Urinary bladder (tissue), 4 donors: ENCODE results near the gene EP400. TPM values are rescaled to one million over a fixed set of nuclear protein-coding genes. Genes with fewer than 3 reads are reported as not detected.

Source experiments
- DNase-seq: peaks from one replicate; pipeline ENCODE4 v3.0.0-alpha.2; 2015; ENCODE audit errors: extremely low spot score
- H3K27ac ChIP-seq: one replicate; pipeline ENCODE4 v1.5.1; 2013; ENCODE audit warnings: low read depth, mild to moderate bottlenecking, moderate library complexity
- H3K36me3 ChIP-seq: one replicate; pipeline ENCODE4 v1.6.1; 2013; ENCODE audit warnings: mild to moderate bottlenecking, moderate library complexity; ENCODE audit not compliant: insufficient read depth
- H3K4me1 ChIP-seq: one replicate; pipeline ENCODE4 v1.6.1; 2013; ENCODE audit warnings: mild to moderate bottlenecking, moderate library complexity; ENCODE audit not compliant: insufficient read depth
- H3K4me3 ChIP-seq: one replicate; pipeline ENCODE4 v1.5.1; 2013; ENCODE audit warnings: low read depth, low read length
- WGBS: extraction: QIAGEN DNeasy Blood & Tissue Kit; methylation state at CpG from one replicate; pipeline ENCODE4 v1.1.7; 2013; 5-methylcytosine and 5-hydroxymethylcytosine counted together
- polyA plus RNA-seq: library from polyadenylated mRNA; stranded (reverse); fragments of 200-250 nt; gene quantifications from one replicate; pipeline ENCODE4 v1.2.3, GENCODE V29; 2013
- total RNA-seq: library from RNA; depleted of rRNA; stranded (reverse); fragments of >200 nt; gene quantifications from one replicate; pipeline ENCODE4 v1.2.3, GENCODE V29; 2014
- donor health status: healthy with polysubstance abuse.
- donor health status: healthy.

The EP400 gene
- total and polyA plus RNA-seq, 2 donors, result 17.9 to 20.1 TPM

DNA sequence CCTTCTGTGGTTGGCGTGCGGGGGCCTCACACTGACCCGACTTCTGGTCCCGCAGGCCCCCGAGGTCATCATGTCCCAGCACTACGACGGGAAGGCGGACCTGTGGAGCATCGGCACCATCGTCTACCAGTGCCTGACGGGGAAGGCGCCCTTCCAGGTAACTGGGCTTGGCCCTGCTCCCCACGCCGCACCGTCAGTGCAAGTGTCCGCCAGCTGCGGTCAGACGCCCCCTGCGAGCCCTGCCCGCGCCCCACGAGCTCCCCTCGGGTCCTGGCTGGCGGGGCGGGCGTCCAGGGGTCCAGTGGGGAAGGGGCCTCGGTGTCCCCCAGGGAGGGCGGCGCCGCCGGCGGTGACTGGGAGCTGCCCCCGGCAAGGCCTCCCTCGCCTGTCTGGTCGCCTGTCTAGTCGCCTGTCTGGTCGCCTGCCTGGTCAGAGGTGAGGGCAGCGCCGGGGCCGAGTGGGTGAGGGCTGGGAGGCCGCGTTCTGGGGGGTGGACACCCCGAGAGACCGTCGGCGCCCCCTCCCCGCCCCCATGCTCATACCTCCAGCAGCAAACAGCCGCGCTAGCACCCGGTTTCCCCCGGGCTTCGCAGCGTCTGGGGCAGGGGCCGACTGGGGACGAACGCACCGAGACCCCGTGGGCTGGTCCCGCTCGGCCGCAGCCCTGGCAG lies 40.5 kb upstream of the EP400 start:
- H3K4me3 ChIP-seq, result no peak overlapping the region
- DNase-seq, result no peak
- no peaks in the 10 kb centered on the region for H3K4me1 ChIP-seq
- peaks cover 12% of the 10 kb centered on the region for H3K36me3 ChIP-seq
- 95% methylated on average over 61 of the region's 61 CpGs for WGBS
- no peak overlapping the region for H3K27ac ChIP-seq

- 93% methylated on average over 26 of the region's 26 CpGs for WGBS
- no peak overlapping the region for H3K27ac ChIP-seq
- H3K36me3 ChIP-seq, result peaks cover 12% of the 10 kb centered on the region
- DNase-seq, result no peak
- H3K4me1 ChIP-seq, result no peaks in the 10 kb centered on the region
- H3K4me3 ChIP-seq, result no peak overlapping the region
These were observed 40.0 kb upstream of the EP400 start for GRCh38 chr12:131909752-131910219.

DNA sequence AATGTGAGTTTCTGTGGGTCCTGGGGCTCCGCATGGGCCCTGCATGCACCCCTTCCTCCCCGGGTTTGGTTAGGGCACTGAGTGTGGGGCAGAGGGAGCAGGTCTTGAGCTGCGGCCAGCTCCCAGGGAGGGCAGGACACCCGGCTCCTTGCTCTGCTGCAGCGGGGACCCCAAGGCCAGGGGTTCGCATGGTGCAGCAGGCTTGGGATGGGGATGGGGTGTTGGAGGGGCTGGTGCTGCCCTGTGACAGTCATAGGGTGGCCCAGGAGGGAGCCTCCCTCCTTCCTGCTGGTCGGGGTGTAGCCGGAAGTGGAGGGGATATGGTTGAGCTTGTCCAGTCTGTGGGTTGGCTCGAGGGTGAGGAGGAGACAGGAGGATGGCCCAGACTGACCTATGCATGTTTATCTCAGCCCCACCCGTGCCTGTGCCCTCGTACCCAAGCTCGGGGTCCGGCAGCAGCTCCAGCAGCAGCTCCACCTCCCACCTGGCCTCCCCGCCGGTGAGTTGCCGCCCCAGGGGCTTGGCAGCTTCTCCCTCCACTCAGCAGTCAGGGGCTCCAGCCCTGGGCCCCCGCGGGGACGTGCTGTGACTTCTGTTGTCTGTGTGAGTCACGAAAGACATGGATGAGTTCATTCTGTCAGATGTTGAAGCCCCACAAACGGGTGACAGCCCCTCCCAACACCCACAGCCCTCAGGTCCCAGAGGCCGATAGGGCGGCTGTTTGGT lies 39.3 kb upstream of the EP400 start:
- Histone ChIP-seq H3K36me3 (peaks cover 18% of the 10 kb centered on the region), H3K4me1 (no peaks in the 10 kb centered on the region), H3K4me3 (no peak overlapping the region), H3K27ac (no peak overlapping the region)
- no peak for DNase-seq
- 87% methylated on average over 23 of the region's 23 CpGs for WGBS

- 93% methylated on average over 17 of the region's 17 CpGs for WGBS
- peaks cover 18% of the 10 kb centered on the region for H3K36me3 ChIP-seq
- H3K27ac ChIP-seq, result no peak overlapping the region
- H3K4me3 ChIP-seq, result no peak overlapping the region
- no peak for DNase-seq
- no peaks in the 10 kb centered on the region for H3K4me1 ChIP-seq
These were observed 38.6 kb upstream of the EP400 start for GRCh38 chr12:131911028-131911650.

GRCh38 chr12:131911851-131912477 lies 37.8 kb upstream of the EP400 start:
- Histone ChIP-seq H3K4me3 (no peak overlapping the region), H3K27ac (no peak overlapping the region), H3K4me1 (no peaks in the 10 kb centered on the region), H3K36me3 (peaks cover 21% of the 10 kb centered on the region)
- 82% methylated on average over 22 of the region's 22 CpGs for WGBS
- DNase-seq, result no peak

- 60% methylated on average over 20 of the region's 20 CpGs for WGBS
- DNase-seq, result no peak
- H3K36me3 ChIP-seq, result peaks cover 19% of the 10 kb centered on the region
These were observed 37.0 kb upstream of the EP400 start for GRCh38 chr12:131912518-131913274.

GRCh38 chr12:131913666-131914065 lies 36.1 kb upstream of the EP400 start:
- peaks cover 19% of the 10 kb centered on the region for H3K36me3 ChIP-seq
- no peak for DNase-seq
- WGBS, result 91% methylated on average over 8 of the region's 8 CpGs

More at GRCh38 chr12:131912518-131913274, 37.0 kb upstream of the EP400 start:
- no peaks in the 10 kb centered on the region for H3K4me1 ChIP-seq
- H3K4me3 ChIP-seq, result no peak overlapping the region
- no peak overlapping the region for H3K27ac ChIP-seq

GRCh38 chr12:131914179-131914702 lies 35.5 kb upstream of the EP400 start:
- H3K27ac ChIP-seq, result no peak overlapping the region
- WGBS, result 97% methylated on average over 14 of the region's 14 CpGs
- H3K36me3 ChIP-seq, result peaks cover 19% of the 10 kb centered on the region
- H3K4me3 ChIP-seq, result no peak overlapping the region
- H3K4me1 ChIP-seq, result no peaks in the 10 kb centered on the region
- DNase-seq, result no peak

More at GRCh38 chr12:131913666-131914065, 36.1 kb upstream of the EP400 start:
- H3K27ac ChIP-seq, result no peak overlapping the region
- H3K4me1 ChIP-seq, result no peaks in the 10 kb centered on the region
- no peak overlapping the region for H3K4me3 ChIP-seq

- no peak overlapping the region for H3K4me3 ChIP-seq
- no peaks in the 10 kb centered on the region for H3K4me1 ChIP-seq
- DNase-seq, result no peak
- WGBS, result 92% methylated on average over 20 of the region's 20 CpGs
- no peak overlapping the region for H3K27ac ChIP-seq
- peaks cover 19% of the 10 kb centered on the region for H3K36me3 ChIP-seq
These were observed 34.6 kb upstream of the EP400 start for GRCh38 chr12:131915000-131915689.

- DNase-seq, result no peak
- no peak overlapping the region for H3K4me3 ChIP-seq
- H3K36me3 ChIP-seq, result peaks cover 16% of the 10 kb centered on the region
- 92% methylated on average over 21 of the region's 21 CpGs for WGBS
- H3K4me1 ChIP-seq, result no peaks in the 10 kb centered on the region
- H3K27ac ChIP-seq, result no peak overlapping the region
These were observed 33.9 kb upstream of the EP400 start for GRCh38 chr12:131915823-131916222.

DNA sequence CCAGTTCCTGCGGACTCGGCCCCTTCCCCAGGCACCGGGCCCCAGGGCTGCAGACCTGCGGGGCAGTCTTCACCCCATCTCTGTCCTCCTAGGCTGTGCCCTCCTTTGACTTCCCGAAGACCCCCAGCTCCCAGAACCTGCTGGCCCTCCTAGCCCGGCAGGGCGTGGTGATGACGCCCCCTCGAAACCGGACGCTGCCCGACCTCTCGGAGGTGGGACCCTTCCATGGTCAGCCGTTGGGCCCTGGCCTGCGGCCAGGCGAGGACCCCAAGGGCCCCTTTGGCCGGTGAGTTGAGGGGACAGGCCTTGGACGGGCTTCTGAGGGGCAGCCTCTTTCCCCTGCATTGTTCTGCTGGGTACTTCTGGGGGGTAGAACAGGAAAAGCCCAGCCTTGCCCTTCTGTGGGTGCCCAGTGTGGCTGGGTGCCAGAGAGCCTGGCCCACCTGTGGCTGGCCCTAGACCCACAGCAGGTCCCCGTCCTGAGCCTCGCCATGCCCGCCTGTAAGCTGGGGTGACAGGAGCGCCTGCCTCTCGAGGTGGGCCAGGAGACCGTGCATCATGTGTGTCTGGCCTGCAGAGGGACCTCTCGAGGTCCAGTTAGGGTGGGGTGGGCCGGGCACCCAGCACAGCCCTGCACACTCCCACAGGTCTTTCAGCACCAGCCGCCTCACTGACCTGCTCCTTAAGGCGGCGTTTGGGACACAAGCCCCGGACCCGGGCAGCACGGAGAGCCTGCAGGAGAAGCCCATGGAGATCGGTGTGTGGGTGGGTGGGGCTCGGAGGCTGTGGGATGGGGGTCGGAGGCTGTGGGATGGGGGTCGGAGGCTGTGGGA lies 33.2 kb upstream of the EP400 start:
- 91% methylated on average over 36 of the region's 36 CpGs for WGBS
- Histone ChIP-seq H3K4me1 (no peaks in the 10 kb centered on the region), H3K27ac (no peak overlapping the region), H3K36me3 (peaks cover 16% of the 10 kb centered on the region), H3K4me3 (no peak overlapping the region)
- DNase-seq, result no peak
